Mesendoderm (in vitro differentiated cells): ENCODE measurements around the gene SERPINB4.

Experiments used
- DNase-seq: peaks from one replicate; pipeline ENCODE4 v3.0.0; 2013
- H2AK5ac ChIP-seq: 2 replicates; pipeline ENCODE4 v1.6.1; 2013; ENCODE audit warnings: low read length, inconsistent platforms
- H2BK120ac ChIP-seq: 2 replicates; pipeline ENCODE4 v1.6.1; 2013; ENCODE audit warnings: low read depth, mild to moderate bottlenecking, low read length, moderate library complexity, mixed read lengths
- H2BK15ac ChIP-seq: replicated peaks from 2 replicates; pipeline ENCODE4 v1.6.1; 2013; ENCODE audit warnings: low read depth, mild to moderate bottlenecking, moderate library complexity
- H2BK5ac ChIP-seq: 2 replicates; pipeline ENCODE4 v1.6.1; 2013; ENCODE audit warnings: low read length, inconsistent platforms
- H3K18ac ChIP-seq: 2 replicates; pipeline ENCODE4 v1.6.1; 2013; ENCODE audit warnings: mild to moderate bottlenecking, low read length, mixed read lengths
- H3K23ac ChIP-seq: one replicate; pipeline ENCODE4 v1.6.1; 2013; ENCODE audit warnings: low read length
- H3K27ac ChIP-seq: 2 replicates; pipeline ENCODE4 v1.5.1; 2013; ENCODE audit warnings: low read depth, mild to moderate bottlenecking, inconsistent platforms, low read length, moderate library complexity
- H3K27me3 ChIP-seq: 2 replicates; pipeline ENCODE4 v1.6.1; 2013; ENCODE audit warnings: low read length, control low read depth, mild to moderate bottlenecking, inconsistent platforms; ENCODE audit not compliant: insufficient read depth, poor library complexity
- H3K36me3 ChIP-seq: 2 replicates; pipeline ENCODE4 v1.6.1; 2013; ENCODE audit warnings: low read length, inconsistent platforms; ENCODE audit not compliant: control insufficient read depth, insufficient read depth
- H3K4ac ChIP-seq: one replicate; pipeline ENCODE4 v1.6.1; 2013; ENCODE audit warnings: low read depth, mild to moderate bottlenecking, low read length, moderate library complexity
- H3K4me1 ChIP-seq: 2 replicates; pipeline ENCODE4 v1.6.1; 2013; ENCODE audit warnings: low read depth, low read length, inconsistent platforms; ENCODE audit not compliant: control insufficient read depth
- H3K4me2 ChIP-seq: 2 replicates; pipeline ENCODE4 v1.6.1; 2013; ENCODE audit warnings: low read length
- H3K4me3 ChIP-seq: 2 replicates; pipeline ENCODE4 v1.5.1; 2013; ENCODE audit warnings: mild to moderate bottlenecking, low read length
- H3K56ac ChIP-seq: one replicate; pipeline ENCODE4 v1.6.1; 2013; ENCODE audit warnings: low read length
- H3K79me1 ChIP-seq: 2 replicates; pipeline ENCODE4 v1.6.1; 2013; ENCODE audit warnings: low read length, inconsistent platforms
- H3K79me2 ChIP-seq: 2 replicates; pipeline ENCODE4 v1.6.1; 2013; ENCODE audit warnings: mild to moderate bottlenecking, low read length; ENCODE audit not compliant: control insufficient read depth, insufficient read depth
- H3K9ac ChIP-seq: 2 replicates; pipeline ENCODE4 v1.6.1; 2013; ENCODE audit warnings: low read length, inconsistent platforms
- H4K5ac ChIP-seq: one replicate; pipeline ENCODE4 v1.6.1; 2013; ENCODE audit warnings: low read length
- H4K8ac ChIP-seq: one replicate; pipeline ENCODE4 v1.6.1; 2013; ENCODE audit warnings: low read depth, mild to moderate bottlenecking, control low read depth, low read length, moderate library complexity
- WGBS: extraction: QIAGEN DNeasy Blood & Tissue Kit; methylation state at CpG from one replicate; pipeline ENCODE4 v1.1.7; 2013; ENCODE audit warnings: low lambda C conversion rate, missing lambda C conversion rate; ENCODE audit not compliant: insufficient coverage; ENCODE audit errors: extremely low coverage; 5-methylcytosine and 5-hydroxymethylcytosine counted together

SERPINB4 gene

GRCh38 chr18:63681449-63682340 lies 37.6 kb upstream of the SERPINB4 start:
- Histone ChIP-seq H3K4me2 (no peak overlapping the region), H4K5ac (peak overlapping the region; percentile 6), H3K4me3 (no peak overlapping the region), H3K56ac (no peak overlapping the region), H3K9ac (no peak overlapping the region), H3K27me3 (no peaks in the 10 kb centered on the region), H2BK15ac (peak overlapping the region; percentile 0), H2BK5ac (no peak overlapping the region), H3K18ac (peak overlapping the region; percentile 68), H2AK5ac (no peak overlapping the region), H3K79me1 (no peaks in the 10 kb centered on the region), H4K8ac (peak overlapping the region; percentile 86), H3K27ac (no peak overlapping the region), H3K36me3 (no peaks in the 10 kb centered on the region), H3K79me2 (no peaks in the 10 kb centered on the region), H2BK120ac (no peak overlapping the region), H3K4ac (no peak overlapping the region), H3K23ac (no peak overlapping the region), H3K4me1 (no peaks in the 10 kb centered on the region)
- no CpG with 5 or more reads among the region's 2 CpGs for WGBS
- DNase-seq, result no peak

- no peak overlapping the region for H2BK120ac ChIP-seq
- H3K79me1 ChIP-seq, result no peaks in the 10 kb centered on the region
- H3K23ac ChIP-seq, result no peak overlapping the region
- H3K4ac ChIP-seq, result no peak overlapping the region
- H3K4me3 ChIP-seq, result no peak overlapping the region
- no peak overlapping the region for H4K8ac ChIP-seq
- H2BK5ac ChIP-seq, result no peak overlapping the region
- no peaks in the 10 kb centered on the region for H3K27me3 ChIP-seq
- no CpG with 5 or more reads among the region's 5 CpGs for WGBS
- H3K56ac ChIP-seq, result no peak overlapping the region
- no peak for DNase-seq
- no peak overlapping the region for H3K9ac ChIP-seq
- no peaks in the 10 kb centered on the region for H3K79me2 ChIP-seq
- no peak overlapping the region for H2AK5ac ChIP-seq
- no peak overlapping the region for H3K18ac ChIP-seq
- H4K5ac ChIP-seq, result no peak overlapping the region
- no peak overlapping the region for H3K27ac ChIP-seq
- H3K4me1 ChIP-seq, result no peaks in the 10 kb centered on the region
- no peaks in the 10 kb centered on the region for H3K36me3 ChIP-seq
- H2BK15ac ChIP-seq, result no peak overlapping the region
- H3K4me2 ChIP-seq, result no peak overlapping the region
These were observed 36.0 kb upstream of the SERPINB4 start for GRCh38 chr18:63679820-63680606.

- no peak overlapping the region for H2BK120ac ChIP-seq
- H3K4me2 ChIP-seq, result no peak overlapping the region
- no peaks in the 10 kb centered on the region for H3K36me3 ChIP-seq
- no peak overlapping the region for H2BK15ac ChIP-seq
- no peak overlapping the region for H3K4me3 ChIP-seq
- H4K8ac ChIP-seq, result no peak overlapping the region
- no peak overlapping the region for H3K9ac ChIP-seq
- H2BK5ac ChIP-seq, result no peak overlapping the region
- no peak overlapping the region for H2AK5ac ChIP-seq
- H4K5ac ChIP-seq, result no peak overlapping the region
- no peaks in the 10 kb centered on the region for H3K79me2 ChIP-seq
- no peaks in the 10 kb centered on the region for H3K79me1 ChIP-seq
- H3K23ac ChIP-seq, result no peak overlapping the region
- no peak overlapping the region for H3K18ac ChIP-seq
- no peaks in the 10 kb centered on the region for H3K4me1 ChIP-seq
- no peak for DNase-seq
- H3K4ac ChIP-seq, result no peak overlapping the region
- H3K27ac ChIP-seq, result no peak overlapping the region
- H3K56ac ChIP-seq, result no peak overlapping the region
- WGBS, result no CpG with 5 or more reads among the region's 5 CpGs
- no peaks in the 10 kb centered on the region for H3K27me3 ChIP-seq
These were observed 33.6 kb upstream of the SERPINB4 start for GRCh38 chr18:63677500-63678225.

- WGBS, result no CpG with 5 or more reads among the region's 5 CpGs
- H3K4me2 ChIP-seq, result no peak overlapping the region
- DNase-seq, result peak; percentile 71
These were observed 32.7 kb upstream of the SERPINB4 start for GRCh38 chr18:63676526-63677323.

GRCh38 chr18:63664571-63664970 lies 20.5 kb upstream of the SERPINB4 start:
- H3K18ac ChIP-seq, result no peak overlapping the region
- H3K23ac ChIP-seq, result no peak overlapping the region
- no peaks in the 10 kb centered on the region for H3K79me2 ChIP-seq
- H3K27ac ChIP-seq, result no peak overlapping the region
- H3K27me3 ChIP-seq, result no peaks in the 10 kb centered on the region
- H2BK15ac ChIP-seq, result no peak overlapping the region
- no peaks in the 10 kb centered on the region for H3K79me1 ChIP-seq
- H3K9ac ChIP-seq, result no peak overlapping the region
- H3K56ac ChIP-seq, result no peak overlapping the region
- no peak overlapping the region for H4K8ac ChIP-seq
- WGBS, result no CpG with 5 or more reads among the region's 1 CpG
- H4K5ac ChIP-seq, result no peak overlapping the region
- no peak overlapping the region for H2BK120ac ChIP-seq
- no peaks in the 10 kb centered on the region for H3K36me3 ChIP-seq
- H3K4ac ChIP-seq, result no peak overlapping the region
- H2BK5ac ChIP-seq, result no peak overlapping the region
- no peak overlapping the region for H2AK5ac ChIP-seq
- no peak overlapping the region for H3K4me3 ChIP-seq
- DNase-seq, result no peak
- H3K4me1 ChIP-seq, result no peaks in the 10 kb centered on the region
- no peak overlapping the region for H3K4me2 ChIP-seq

More at GRCh38 chr18:63676526-63677323, 32.7 kb upstream of the SERPINB4 start:
- H3K23ac ChIP-seq, result no peak overlapping the region
- no peak overlapping the region for H3K4ac ChIP-seq
- no peak overlapping the region for H3K27ac ChIP-seq
- no peak overlapping the region for H2AK5ac ChIP-seq
- H3K9ac ChIP-seq, result no peak overlapping the region
- H3K56ac ChIP-seq, result no peak overlapping the region
- no peaks in the 10 kb centered on the region for H3K27me3 ChIP-seq
- H3K36me3 ChIP-seq, result no peaks in the 10 kb centered on the region
- no peak overlapping the region for H2BK5ac ChIP-seq
- H3K18ac ChIP-seq, result no peak overlapping the region
- H4K8ac ChIP-seq, result no peak overlapping the region
- H2BK120ac ChIP-seq, result no peak overlapping the region
- no peaks in the 10 kb centered on the region for H3K79me2 ChIP-seq
- H3K79me1 ChIP-seq, result no peaks in the 10 kb centered on the region
- H4K5ac ChIP-seq, result no peak overlapping the region
- H3K4me1 ChIP-seq, result no peaks in the 10 kb centered on the region
- no peak overlapping the region for H2BK15ac ChIP-seq
- no peak overlapping the region for H3K4me3 ChIP-seq
